Peyer's patch (tissue), 4 donors: ENCODE measurements around the gene GTF2A1L. TPM values are rescaled to one million over a fixed set of nuclear protein-coding genes. Genes with fewer than 3 reads are reported as not detected.

Experiments
- DNase-seq, 3 donors: peaks; one replicate each; pipeline ENCODE4 v3.0.0-alpha.2; 2017 to 2019
- H3K27ac ChIP-seq, 4 donors: fragments of 200-600 bp; sonication (generic); one replicate each; pipeline ENCODE4 v1.5.1; 2016 to 2019
- H3K27me3 ChIP-seq, 2 donors: fragments of 200-600 bp; sonication (generic); one replicate each; pipeline ENCODE4 v1.5.1; 2019
- H3K36me3 ChIP-seq, 3 donors: fragments of 200-600 bp; sonication (generic); one replicate each; pipeline ENCODE4 v1.5.1; 2016 to 2019
- H3K4me1 ChIP-seq, 4 donors: fragments of 200-600 bp; sonication (generic); one replicate each; pipeline ENCODE4 v1.5.1; 2016 to 2019
- H3K4me3 ChIP-seq, 4 donors: fragments of 200-600 bp; sonication (generic); 1 replicate in 3 of 4; 2 replicates in 1 of 4; pipeline ENCODE4 v1.5.1; 2016 to 2019; ENCODE audit warnings: mild to moderate bottlenecking in 1 of 4
- H3K9me3 ChIP-seq, 4 donors: fragments of 200-600 bp; sonication (generic); one replicate each; pipeline ENCODE4 v1.5.1; 2016 to 2019; ENCODE audit warnings: mild to moderate bottlenecking in 1 of 4
- POLR2A ChIP-seq, 2 donors: fragments of 450-650 bp; IDR thresholded peaks; one replicate each; pipeline ENCODE4 v1.5.1; 2017; ENCODE audit warnings: antibody characterized with exemption in 2 of 2, mild to moderate bottlenecking in 2 of 2, moderate library complexity in 2 of 2
- total RNA-seq, 4 donors: library from RNA; depleted of rRNA; stranded (reverse); fragments of >200 nt; gene quantifications; one replicate each; pipeline ENCODE4 v1.1.0, GENCODE V29; 2016
- TF ChIP-seq, protein P1 (sequence below), 6 experiments: fragments of 450-650 bp in 4 of 6; fragments of 200-600 bp in 2 of 6; sonication (generic) in 1 of 6; IDR thresholded peaks; one replicate each; pipeline ENCODE4 v1.5.1; 2017 to 2019; ENCODE audit warnings: antibody characterized with exemption in 6 of 6, mild to moderate bottlenecking in 3 of 6, moderate library complexity in 1 of 6

The GTF2A1L gene
- total RNA-seq, 4 donors from 2014 or later = 0.94 to 11.6 TPM; not detected in 2

DNA sequence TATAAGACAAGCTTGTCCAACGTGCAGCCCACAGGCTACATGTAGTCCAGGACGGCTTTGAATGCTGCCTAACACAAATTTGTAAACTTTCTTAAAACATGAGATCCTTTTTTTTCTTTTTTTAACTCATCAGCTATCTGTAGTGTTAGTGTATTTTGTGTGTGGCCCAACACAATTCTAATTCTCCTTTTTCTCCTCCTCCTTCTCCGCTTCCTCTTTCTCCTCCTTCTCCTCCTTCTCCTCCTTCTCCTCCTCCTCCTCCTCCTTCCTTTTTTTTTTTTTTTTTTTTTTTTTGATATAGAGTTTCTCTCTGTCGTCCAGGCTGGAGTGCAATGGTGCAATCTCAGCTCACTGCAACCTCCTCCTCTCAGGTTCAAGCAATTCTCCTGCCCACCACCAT lies 39.3 kb upstream of the GTF2A1L start:
- TF ChIP-seq, protein P1, sequence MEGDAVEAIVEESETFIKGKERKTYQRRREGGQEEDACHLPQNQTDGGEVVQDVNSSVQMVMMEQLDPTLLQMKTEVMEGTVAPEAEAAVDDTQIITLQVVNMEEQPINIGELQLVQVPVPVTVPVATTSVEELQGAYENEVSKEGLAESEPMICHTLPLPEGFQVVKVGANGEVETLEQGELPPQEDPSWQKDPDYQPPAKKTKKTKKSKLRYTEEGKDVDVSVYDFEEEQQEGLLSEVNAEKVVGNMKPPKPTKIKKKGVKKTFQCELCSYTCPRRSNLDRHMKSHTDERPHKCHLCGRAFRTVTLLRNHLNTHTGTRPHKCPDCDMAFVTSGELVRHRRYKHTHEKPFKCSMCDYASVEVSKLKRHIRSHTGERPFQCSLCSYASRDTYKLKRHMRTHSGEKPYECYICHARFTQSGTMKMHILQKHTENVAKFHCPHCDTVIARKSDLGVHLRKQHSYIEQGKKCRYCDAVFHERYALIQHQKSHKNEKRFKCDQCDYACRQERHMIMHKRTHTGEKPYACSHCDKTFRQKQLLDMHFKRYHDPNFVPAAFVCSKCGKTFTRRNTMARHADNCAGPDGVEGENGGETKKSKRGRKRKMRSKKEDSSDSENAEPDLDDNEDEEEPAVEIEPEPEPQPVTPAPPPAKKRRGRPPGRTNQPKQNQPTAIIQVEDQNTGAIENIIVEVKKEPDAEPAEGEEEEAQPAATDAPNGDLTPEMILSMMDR (IDR thresholded peaks at IDR 0.05) = no peak
- TF ChIP-seq POLR2A (IDR thresholded peaks at IDR 0.05) = no peak
- no peaks in the 10 kb centered on the region for H3K27me3 ChIP-seq
- no peak overlapping the region for H3K4me3 ChIP-seq
- no peaks in the 10 kb centered on the region for H3K4me1 ChIP-seq
- no peak for DNase-seq
- H3K9me3 ChIP-seq = no peaks in the 10 kb centered on the region
- peaks cover 0 to 6% (median 0%) of the 10 kb centered on the region in 3 donors for H3K36me3 ChIP-seq
- no peak overlapping the region for H3K27ac ChIP-seq

DNA sequence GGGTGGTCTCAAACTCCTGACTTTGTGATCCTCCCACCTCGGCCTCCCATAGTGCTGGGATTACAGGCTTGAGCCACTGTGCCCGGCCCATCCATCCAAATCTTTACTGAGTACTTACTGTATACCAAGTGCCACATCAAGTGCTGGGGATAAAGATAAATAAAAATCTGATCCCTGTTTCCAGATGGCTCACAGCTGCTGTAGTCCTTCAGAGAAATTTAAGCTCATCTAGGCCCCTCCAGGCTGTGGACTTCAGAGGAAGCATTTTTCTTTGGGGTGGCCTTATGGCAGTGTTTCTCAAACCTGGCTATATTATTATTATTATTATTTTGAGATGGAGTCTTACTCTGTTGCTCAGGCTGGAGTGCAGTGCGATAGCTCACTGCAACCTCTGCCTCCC lies 33.7 kb upstream of the GTF2A1L start:
- no peak for DNase-seq

DNA sequence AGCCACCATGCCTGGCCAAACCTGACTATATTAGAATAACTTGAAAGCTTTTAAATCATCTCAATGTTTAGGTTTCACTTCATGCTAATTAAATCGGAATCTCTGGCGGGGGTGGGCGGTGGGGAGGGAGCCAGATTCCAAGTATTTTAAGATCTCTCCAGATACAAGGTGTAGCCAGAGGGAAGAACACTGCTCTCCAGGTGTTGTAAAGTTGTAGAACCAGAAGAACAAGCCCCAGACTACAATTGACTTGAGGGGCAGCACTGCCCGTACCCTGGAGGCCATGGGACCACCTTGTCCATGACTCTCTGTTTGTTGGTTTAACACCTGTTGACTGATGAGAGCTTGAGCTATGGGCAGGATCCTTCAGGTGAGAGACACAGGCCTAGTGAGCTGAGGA lies 33.1 kb upstream of the GTF2A1L start:
- no peaks in the 10 kb centered on the region for H3K9me3 ChIP-seq
- DNase-seq = no peak

More for the DNA sequence above, 33.7 kb upstream of the GTF2A1L start:
- no peak for TF ChIP-seq POLR2A (IDR thresholded peaks at IDR 0.05)
- TF ChIP-seq, protein P1 (IDR thresholded peaks at IDR 0.05) = no peak
- Histone ChIP-seq H3K27me3 (no peaks in the 10 kb centered on the region), H3K9me3 (no peaks in the 10 kb centered on the region), H3K4me1 (no peaks in the 10 kb centered on the region), H3K36me3 (peaks cover 0 to 6% (median 0%) of the 10 kb centered on the region in 3 donors), H3K4me3 (no peak overlapping the region), H3K27ac (no peak overlapping the region)

DNA sequence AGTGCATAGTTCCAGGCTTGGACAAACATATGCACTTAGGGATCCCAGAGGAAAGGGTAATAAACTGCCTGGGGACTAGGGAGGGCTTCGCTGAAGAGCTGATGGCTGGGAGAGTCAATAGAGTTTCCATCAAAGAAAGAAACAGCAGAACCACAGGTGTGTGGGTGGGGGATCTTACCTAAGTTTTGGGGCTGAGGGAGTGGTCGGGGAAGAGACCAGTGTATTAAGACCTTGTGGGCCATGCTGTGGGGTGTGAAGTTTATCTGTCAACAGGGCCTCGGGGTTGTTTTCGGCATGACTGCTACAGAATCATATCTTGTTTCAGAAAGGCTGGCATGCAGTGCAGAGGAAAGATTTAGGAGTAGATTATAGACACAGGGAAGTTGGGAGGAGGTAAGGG lies 31.2 kb upstream of the GTF2A1L start:
- no peak for TF ChIP-seq POLR2A (IDR thresholded peaks at IDR 0.05)
- TF ChIP-seq, protein P1 (IDR thresholded peaks at IDR 0.05) = no peak
- DNase-seq = no peak
- H3K9me3 ChIP-seq = no peaks in the 10 kb centered on the region
- no peak overlapping the region for H3K4me3 ChIP-seq
- no peaks in the 10 kb centered on the region for H3K4me1 ChIP-seq
- no peaks in the 10 kb centered on the region for H3K27me3 ChIP-seq
- H3K36me3 ChIP-seq = peaks cover 0 to 6% (median 0%) of the 10 kb centered on the region in 3 donors
- H3K27ac ChIP-seq = no peak overlapping the region

More for the DNA sequence above, 33.1 kb upstream of the GTF2A1L start:
- H3K27ac ChIP-seq = no peak overlapping the region
- peaks cover 0 to 6% (median 0%) of the 10 kb centered on the region in 3 donors for H3K36me3 ChIP-seq
- no peak overlapping the region for H3K4me3 ChIP-seq
- H3K27me3 ChIP-seq = no peaks in the 10 kb centered on the region
- TF ChIP-seq, protein P1 (IDR thresholded peaks at IDR 0.05) = no peak
- TF ChIP-seq POLR2A (IDR thresholded peaks at IDR 0.05) = no peak
- H3K4me1 ChIP-seq = no peaks in the 10 kb centered on the region

DNA sequence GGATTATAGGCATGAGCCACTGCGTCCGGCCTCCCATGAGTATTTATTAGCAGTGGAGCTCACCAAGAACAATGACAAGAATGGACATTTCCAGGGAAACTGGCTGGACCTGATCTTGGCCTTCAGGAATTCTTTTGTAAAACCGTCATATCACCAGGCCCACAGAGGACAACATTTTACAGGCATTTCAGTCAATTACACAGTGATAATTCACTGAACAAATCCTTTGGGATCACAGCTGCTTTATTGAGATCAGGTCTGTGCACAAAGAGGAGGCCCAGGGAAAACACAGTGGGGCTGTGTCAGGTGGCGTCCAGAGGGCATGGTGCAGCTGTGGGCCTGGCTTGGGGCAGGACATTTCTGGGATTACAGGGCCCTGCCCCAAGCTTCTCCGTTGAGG lies 30.1 kb upstream of the GTF2A1L start:
- H3K4me1 ChIP-seq = no peaks in the 10 kb centered on the region
- no peaks in the 10 kb centered on the region for H3K36me3 ChIP-seq
- H3K9me3 ChIP-seq = no peaks in the 10 kb centered on the region
- DNase-seq = no peak
- H3K27me3 ChIP-seq = no peaks in the 10 kb centered on the region
- no peak overlapping the region for H3K27ac ChIP-seq
- TF ChIP-seq POLR2A (IDR thresholded peaks at IDR 0.05) = no peak
- H3K4me3 ChIP-seq = no peak overlapping the region

DNA sequence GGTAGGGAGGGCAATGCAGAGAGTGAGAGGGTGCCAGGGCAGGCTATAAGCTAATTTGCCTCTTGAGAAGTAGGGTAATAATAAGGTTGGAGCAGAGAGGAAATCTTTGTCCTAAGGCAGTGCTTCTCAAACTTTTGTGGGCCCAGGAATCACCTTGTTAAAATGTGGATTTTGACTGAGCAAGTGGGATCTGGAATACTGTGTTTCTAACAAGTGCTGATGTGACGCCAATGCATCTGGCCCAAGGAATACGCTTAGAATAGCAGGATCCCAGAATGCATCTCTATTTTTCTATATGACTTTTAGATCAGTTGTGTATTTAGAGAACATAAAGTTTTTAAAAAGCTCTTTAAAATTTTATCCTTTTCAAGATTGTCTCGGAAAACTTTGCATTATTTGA lies 29.7 kb upstream of the GTF2A1L start:
- H3K36me3 ChIP-seq = no peaks in the 10 kb centered on the region
- no peak for TF ChIP-seq POLR2A (IDR thresholded peaks at IDR 0.05)
- TF ChIP-seq, protein P1 (IDR thresholded peaks at IDR 0.05) = no peak

More for the DNA sequence above, 29.7 kb upstream of the GTF2A1L start:
- Histone ChIP-seq H3K4me3 (no peak overlapping the region), H3K27me3 (no peaks in the 10 kb centered on the region), H3K27ac (no peak overlapping the region), H3K4me1 (no peaks in the 10 kb centered on the region), H3K9me3 (no peaks in the 10 kb centered on the region)
- DNase-seq = no peak
